AG04449 (cell line): ENCODE data around the gene TMEM150B.

Experiments
- CTCF ChIA-PET: fragments of 350-600 bp; formaldehyde crosslinking; extraction: SDS; loops from one replicate; lab custom pipeline; 2021; ENCODE audit warnings: antibody characterized with exemption; lab: Yijun Ruan, JAX
- POLR2A ChIA-PET: fragments of 400-600, 350-600 bp; formaldehyde crosslinking; extraction: SDS; loops from one replicate; lab custom pipeline; 2020; ENCODE audit warnings: antibody characterized with exemption, inconsistent platforms; lab: Yijun Ruan, JAX
- DNase-seq: peaks from one replicate; pipeline ENCODE4 v3.0.0-alpha.2; 2010; ENCODE audit warnings: low read depth, low spot score
- H3K4me3 ChIP-seq: 2 replicates; pipeline ENCODE4 v1.5.1; 2011; ENCODE audit warnings: low read depth, mild to moderate bottlenecking, control low read depth, low read length
- CTCF ChIP-seq: IDR thresholded peaks from one replicate; pipeline ENCODE4 v1.5.1; 2011; ENCODE audit warnings: mild to moderate bottlenecking, moderate library complexity, low read length, control low read depth, inconsistent platforms; ENCODE audit not compliant: insufficient read depth; ENCODE audit errors: missing control alignments

TMEM150B gene

GRCh38 chr19:55305491-55305890 is 19.6 kb downstream of the TMEM150B start:
- no peak for TF ChIP-seq CTCF
- ChIA-PET CTCF (interaction anchor here (6.6 to 6.8 kb wide), 2 partner anchors 13 to 14 kb away, joined by 127 to 135 read pairs; partner anchors contain the start of gene TMEM150B), POLR2A (no interaction called here)
- DNase-seq: no peak
- H3K4me3 ChIP-seq: no peak overlapping the region

- H3K4me3 ChIP-seq: no peak overlapping the region
- no peak for DNase-seq
- ChIA-PET CTCF (interaction anchor here (6.6 to 6.8 kb wide), 2 partner anchors 13 to 14 kb away, joined by 127 to 135 read pairs; partner anchors contain the start of gene TMEM150B), POLR2A (no interaction called here)
- no peak for TF ChIP-seq CTCF
Measured at GRCh38 chr19:55304980-55305379, 20.2 kb downstream of the TMEM150B start.

GRCh38 chr19:55304279-55304978 is 20.7 kb downstream of the TMEM150B start:
- DNase-seq: no peak
- TF ChIP-seq CTCF: no peak
- CTCF ChIA-PET: interaction anchor here (3.0 to 6.8 kb wide), 4 partner anchors 13 to 84 kb away, joined by 14 to 135 read pairs (median 80); partner anchors contain the start of gene TMEM150B
- POLR2A ChIA-PET: no interaction called here
- no peak overlapping the region for H3K4me3 ChIP-seq

GRCh38 chr19:55303477-55303876 is 21.7 kb downstream of the TMEM150B start:
- H3K4me3 ChIP-seq: no peak overlapping the region
- DNase-seq: no peak
- POLR2A ChIA-PET: no interaction called here
- TF ChIP-seq CTCF: no peak
- CTCF ChIA-PET: interaction anchor here (0.8 to 6.8 kb wide), 18 partner anchors 12 to 188 kb away, joined by 3 to 135 read pairs (median 10); partner anchors contain the start of genes BRSK1, HSPBP1, KMT5C and TMEM150B

- DNase-seq: no peak
- no peak for TF ChIP-seq CTCF
- CTCF ChIA-PET: interaction anchor here (0.8 to 6.8 kb wide), 34 partner anchors 11 to 202 kb away, joined by 3 to 135 read pairs (median 6); partner anchors contain the start of genes BRSK1, HSPBP1, KMT5C and TMEM150B
- POLR2A ChIA-PET: interaction anchor here (0.5 to 1.1 kb wide), 3 partner anchors 37 to 105 kb away, joined by 3 to 4 read pairs (median 3); no protein-coding TSS in a partner anchor
- no peak overlapping the region for H3K4me3 ChIP-seq
Measured at GRCh38 chr19:55302318-55302703, 22.8 kb downstream of the TMEM150B start.

GRCh38 chr19:55301459-55302317 is 23.5 kb downstream of the TMEM150B start:
- TF ChIP-seq CTCF: peak; percentile 77
- H3K4me3 ChIP-seq: peak overlapping the region; percentile 23; the same call in 1 of the 2 replicates
- POLR2A ChIA-PET: interaction anchor here (0.5 to 1.8 kb wide), 5 partner anchors 38 to 105 kb away, joined by 3 to 6 read pairs (median 3); no protein-coding TSS in a partner anchor
- DNase-seq: no peak
- CTCF ChIA-PET: interaction anchor here (0.6 to 6.8 kb wide), 50 partner anchors 8 to 1035 kb away, joined by 3 to 135 read pairs (median 4); partner anchors contain the start of genes BRSK1, DNAAF3, HSPBP1 and KMT5C
